Stimulated activated CD8-positive, alpha-beta memory T cell treated with anti-CD3 and anti-CD28 coated beads, Interleukin-7, amount 100 ng/mL, for 24 hours (primary cell): ENCODE results near the gene MESD.

ENCODE experiments used
- DNase-seq: peaks from one replicate; pipeline ENCODE4 v3.0.0-alpha.2; 2020; ENCODE audit warnings: low read depth

MESD gene

DNA sequence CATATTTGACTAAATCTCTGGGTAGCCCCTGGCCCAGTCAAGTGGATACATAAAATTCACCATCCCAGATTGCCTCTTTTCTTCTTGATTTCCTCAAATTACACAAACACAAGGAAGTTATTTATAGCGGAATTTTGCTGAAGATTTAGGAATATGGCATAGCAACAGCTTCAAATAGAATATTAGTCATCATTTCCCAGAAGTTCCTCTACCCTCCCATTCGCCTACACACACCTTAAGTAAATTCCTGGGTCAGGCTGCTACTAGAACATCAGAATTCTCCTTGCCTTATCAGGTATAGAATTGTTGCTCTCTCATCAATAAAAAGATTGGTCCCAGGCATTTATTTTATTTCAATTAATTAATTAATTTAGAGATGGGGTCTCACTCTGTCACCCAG, 31.6 kb downstream of the MESD start:
- no peak for DNase-seq

DNA sequence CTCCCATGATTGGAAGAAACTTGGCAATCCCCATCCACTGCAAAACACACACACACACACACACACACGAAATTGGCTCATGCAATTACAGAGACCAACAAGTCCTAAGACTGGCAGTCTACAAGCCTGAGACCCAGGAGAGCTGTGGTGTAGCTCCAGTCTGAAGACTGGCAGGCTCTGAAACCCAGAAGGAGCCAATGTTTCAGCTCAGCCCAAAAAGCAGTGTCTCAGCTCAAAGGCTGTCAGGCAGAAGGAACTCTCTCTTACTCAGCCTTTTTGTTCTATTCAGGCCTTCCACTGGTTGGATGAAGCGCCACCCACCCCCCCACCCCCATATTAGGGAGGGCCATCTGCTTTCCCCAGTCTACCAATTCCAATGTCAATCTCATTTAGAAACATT, 32.1 kb downstream of the MESD start:
- DNase-seq: no peak

DNA sequence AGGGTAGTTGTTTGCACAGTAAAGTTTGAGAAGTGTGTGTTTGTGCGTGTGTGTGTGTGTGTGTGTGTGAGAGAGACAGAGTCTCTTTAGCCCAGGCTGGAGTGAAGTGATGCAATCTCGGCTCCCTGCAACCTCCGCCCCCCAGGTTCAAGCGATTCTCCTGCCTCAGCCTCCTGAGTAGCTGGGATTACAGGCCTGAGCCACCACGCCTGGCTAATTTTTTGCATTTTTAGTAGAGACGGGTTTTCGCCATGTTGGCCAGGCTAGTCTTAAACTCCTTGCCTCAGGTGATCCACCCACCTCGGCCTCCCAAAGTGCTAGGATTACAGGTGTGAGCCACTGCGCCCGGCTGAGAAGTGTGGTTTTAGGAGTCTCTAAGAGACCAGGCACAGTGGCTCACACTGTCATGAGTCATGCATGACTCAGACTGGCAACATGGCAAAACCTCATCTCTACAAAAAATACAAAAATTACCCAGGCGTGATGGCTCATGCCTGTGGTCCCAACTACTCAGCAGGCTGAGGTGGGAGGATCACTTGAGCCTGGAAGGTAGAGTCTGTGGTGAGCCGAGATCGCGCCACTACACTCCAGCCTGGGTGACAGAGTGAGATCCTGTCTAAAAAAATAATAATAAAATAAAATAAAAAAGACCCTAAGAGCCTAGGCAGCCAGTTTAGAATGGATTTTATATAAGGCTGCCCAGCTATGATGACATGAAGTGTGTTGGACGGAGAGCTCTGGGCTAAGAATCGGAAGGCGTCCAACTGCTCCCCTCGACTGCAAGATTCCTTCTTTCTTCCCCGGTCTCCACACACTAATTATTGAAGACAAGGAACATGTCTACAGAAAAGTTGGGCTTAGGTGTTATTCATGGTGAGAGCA, 33.8 kb downstream of the MESD start:
- DNase-seq: peak; percentile 16

DNA sequence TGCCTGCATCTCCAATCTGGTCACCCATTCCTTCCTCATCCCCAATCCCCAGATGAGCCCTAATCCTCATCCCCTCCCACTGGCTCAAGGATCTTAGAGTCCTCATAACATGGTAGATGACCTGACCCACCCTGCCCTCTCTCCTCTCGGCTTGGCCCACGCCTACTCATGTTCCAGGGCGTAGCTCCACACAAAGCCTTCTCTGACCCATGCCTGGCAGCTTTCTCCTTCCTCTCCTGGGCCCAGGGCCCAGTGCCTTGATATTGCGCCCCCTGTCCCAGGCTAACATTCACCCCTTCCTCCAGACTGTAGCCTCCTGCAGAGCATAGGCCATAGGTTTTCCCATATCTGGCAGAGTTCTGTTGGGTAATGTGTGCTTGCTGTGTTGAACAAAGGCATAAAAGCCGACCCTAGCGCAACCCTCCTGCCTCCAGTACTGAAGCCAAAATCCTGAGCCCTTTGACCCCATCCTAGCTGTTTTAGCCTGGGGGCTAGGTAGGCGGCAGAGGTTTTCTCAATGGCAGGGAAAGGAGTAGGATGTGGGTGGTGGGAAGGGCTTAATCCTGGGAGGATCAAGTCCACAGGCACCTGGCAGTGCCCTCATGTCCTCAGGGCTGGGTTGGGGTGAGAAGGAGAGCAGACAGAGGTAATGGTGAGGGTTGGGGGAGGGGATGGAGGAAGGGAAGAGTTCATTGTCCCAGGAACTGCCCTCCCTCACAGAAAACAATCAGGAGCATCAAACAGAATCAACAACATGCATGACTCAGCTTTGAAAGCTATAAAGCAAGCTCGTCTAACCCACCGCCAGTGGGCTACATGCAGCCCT, 35.5 kb downstream of the MESD start:
- no peak for DNase-seq

DNA sequence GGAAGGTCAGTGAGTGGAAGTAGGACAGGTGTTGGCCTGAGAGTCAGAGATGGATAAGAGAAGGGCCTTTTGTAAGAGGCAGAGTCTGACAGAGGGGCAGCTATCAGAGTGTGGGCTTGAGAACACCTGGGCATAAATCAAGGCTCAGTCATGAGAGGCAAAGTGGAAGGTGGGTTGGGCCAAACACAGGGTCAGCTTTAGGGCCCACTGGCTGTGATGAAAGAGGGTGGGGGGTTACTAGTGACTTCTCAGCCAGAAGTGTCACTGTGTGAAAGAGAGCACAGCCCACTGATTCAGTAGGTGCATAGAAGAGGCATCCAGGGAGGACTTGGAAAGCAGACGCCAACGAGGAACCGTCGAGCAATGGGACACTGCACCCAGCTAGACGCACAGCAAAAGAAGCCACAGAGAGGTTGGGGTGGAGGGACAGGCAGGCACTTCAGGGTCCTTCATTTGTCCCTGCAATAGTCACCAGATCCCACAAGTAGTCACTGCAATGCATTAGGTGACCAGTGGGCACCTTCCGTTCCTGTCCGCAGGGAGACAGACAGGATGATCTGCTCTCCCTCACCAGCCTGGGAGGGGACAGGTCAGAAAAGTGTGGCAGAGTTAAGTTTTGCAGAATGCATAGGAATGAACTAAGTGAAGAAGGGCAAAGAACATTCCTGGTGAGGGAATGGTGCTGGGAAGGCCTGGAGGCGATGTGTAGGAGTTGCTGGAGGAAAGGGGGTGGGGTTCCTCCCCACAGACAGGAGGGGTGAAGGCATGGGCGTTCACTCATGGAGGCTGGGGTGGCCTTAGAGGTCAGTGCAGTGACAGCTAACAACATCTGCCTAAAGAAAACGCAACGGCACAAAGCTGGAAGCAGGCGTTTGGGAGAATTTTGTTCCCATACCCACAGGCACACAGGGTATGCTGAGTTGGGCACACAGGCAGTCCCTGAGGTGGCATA, 36.3 kb downstream of the MESD start:
- DNase-seq: no peak

DNA sequence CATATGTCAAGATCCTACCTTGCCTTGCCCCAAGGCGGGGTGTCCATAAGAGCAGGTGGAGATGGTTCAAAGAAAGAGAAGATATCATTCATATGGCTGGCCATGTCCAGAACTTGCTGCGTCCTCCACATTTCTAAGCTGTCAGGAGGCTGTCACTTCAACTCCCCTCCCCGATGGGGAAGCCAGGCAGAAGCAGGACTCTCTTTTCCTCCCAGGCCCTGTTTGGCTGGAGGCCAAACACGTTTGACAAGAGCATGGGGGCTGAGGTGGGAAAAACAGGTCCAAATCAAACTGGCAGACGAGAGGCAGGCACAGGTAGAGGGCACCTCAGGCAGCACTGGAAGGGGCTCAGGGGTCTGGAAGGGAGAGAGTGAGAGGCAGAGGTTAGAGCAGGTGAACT, 37.7 kb downstream of the MESD start:
- no peak for DNase-seq

DNA sequence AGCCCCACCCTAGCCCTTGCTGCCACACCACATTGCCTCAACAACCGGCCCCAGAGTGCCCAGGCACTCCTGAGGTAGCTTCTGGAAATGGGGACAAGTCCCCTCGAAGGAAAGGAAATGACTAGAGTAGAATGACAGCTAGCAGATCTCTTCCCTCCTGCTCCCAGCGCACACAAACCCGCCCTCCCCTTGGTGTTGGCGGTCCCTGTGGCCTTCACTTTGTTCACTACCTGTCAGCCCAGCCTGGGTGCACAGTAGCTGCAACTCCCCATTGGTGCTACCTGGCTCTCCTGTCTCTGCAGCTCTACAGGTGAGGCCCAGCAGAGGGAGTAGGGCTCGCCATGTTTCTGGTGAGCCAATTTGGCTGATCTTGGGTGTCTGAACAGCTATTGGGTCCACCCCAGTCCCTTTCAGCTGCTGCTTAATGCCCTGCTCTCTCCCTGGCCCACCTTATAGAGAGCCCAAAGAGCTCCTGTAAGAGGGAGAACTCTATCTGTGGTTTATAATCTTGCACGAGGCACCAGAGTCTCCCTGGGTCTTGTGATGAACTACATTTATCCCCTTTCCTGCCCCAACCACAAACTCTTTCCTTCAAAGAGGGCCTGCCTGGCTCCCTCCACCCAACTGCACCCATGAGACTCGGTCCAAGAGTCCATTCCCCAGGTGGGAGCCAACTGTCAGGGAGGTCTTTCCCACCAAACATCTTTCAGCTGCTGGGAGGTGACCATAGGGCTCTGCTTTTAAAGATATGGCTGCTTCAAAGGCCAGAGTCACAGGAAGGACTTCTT, 39.1 kb downstream of the MESD start:
- no peak for DNase-seq

DNA sequence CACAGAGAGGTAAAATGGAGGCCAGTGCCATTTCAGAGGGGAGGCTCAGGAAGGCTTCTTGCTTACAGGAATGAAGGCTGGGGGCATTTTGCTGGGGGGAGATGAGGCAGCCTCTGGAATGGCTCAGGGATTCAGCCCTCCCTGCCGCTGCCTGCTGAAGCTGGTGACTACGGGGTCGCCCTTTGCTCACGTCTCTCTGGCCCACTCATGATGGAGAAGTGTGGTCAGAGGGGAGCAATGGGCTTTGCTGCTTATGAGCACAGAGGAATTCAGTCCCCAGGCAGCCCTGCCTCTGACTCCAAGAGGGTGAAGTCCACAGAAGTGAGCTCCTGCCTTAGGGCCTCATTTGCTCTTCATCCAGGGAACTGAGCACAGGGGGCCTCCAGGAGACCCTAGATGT, 39.9 kb downstream of the MESD start:
- DNase-seq: no peak

DNA sequence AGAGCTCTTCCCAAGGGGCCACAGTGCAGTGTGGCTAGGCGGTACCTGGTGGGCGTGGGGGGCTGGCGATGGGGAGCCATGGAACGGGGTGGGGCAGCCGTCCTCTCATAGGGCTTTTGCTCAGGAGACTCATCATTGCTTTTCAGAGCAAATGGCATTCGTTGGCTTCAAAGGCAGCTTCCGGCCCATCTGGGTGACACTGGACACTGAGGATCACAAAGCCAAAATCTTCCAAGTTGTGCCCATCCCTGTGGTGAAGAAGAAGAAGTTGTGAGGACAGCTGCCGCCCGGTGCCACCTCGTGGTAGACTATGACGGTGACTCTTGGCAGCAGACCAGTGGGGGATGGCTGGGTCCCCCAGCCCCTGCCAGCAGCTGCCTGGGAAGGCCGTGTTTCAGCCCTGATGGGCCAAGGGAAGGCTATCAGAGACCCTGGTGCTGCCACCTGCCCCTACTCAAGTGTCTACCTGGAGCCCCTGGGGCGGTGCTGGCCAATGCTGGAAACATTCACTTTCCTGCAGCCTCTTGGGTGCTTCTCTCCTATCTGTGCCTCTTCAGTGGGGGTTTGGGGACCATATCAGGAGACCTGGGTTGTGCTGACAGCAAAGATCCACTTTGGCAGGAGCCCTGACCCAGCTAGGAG, 40.8 kb downstream of the MESD start:
- no peak for DNase-seq

DNA sequence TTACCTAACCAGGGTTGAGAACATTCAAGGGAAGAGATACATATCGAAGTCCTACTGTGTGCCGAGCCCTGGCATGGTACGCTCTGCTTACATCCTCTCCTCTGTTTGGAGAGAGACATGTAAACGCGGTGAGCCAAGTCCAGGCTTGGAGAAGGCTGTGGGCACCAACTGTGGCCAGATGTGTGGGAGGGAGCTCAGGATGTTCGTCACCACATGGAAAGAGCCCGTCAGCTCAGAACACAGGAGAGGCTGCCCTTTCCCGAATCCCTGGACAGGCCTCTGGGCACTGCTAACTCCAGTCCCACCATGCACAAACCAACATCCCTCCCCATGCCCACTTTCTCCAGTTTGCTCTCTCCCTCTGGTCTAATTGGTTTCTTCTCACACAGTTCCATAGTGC, 43.0 kb downstream of the MESD start:
- no peak for DNase-seq

DNA sequence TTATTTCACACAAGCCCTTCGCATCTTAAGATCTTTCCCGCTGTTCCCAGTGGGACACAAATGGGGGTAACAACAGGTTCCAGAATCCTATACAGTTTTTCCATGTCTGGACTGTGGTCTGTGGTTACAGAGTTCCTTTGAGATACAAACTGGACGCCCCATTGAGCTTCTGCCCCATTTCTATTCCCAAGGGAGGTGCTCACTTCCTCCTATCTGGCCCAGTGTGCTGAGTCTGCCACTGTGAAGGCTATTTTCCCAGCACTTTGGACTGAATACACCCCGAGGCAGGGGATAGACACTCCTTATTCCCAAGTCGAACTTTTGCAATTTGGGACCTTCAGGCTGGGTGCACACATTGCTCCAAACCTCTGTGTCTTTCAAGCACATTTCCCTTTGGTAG, 44.0 kb downstream of the MESD start:
- DNase-seq: no peak

DNA sequence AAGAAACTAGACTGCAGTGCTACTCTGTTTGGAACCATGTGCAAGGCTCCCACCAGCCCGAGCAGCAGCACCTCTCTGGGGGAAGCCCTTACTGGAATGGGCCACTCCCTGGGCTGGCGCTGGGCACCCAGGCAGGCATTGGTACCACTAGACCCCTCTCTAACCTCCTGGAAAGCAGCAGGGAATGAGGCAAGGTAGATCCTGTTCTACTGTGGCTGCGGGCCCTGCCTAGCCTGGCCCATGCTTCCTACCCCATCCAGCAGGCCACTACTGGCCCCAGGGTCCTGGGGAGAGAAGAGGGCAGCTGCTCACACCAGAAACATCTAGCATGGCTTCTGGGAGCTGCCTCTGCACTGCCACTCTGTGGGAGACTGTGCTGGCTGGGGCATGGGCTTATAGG, 44.8 kb downstream of the MESD start:
- no peak for DNase-seq

DNA sequence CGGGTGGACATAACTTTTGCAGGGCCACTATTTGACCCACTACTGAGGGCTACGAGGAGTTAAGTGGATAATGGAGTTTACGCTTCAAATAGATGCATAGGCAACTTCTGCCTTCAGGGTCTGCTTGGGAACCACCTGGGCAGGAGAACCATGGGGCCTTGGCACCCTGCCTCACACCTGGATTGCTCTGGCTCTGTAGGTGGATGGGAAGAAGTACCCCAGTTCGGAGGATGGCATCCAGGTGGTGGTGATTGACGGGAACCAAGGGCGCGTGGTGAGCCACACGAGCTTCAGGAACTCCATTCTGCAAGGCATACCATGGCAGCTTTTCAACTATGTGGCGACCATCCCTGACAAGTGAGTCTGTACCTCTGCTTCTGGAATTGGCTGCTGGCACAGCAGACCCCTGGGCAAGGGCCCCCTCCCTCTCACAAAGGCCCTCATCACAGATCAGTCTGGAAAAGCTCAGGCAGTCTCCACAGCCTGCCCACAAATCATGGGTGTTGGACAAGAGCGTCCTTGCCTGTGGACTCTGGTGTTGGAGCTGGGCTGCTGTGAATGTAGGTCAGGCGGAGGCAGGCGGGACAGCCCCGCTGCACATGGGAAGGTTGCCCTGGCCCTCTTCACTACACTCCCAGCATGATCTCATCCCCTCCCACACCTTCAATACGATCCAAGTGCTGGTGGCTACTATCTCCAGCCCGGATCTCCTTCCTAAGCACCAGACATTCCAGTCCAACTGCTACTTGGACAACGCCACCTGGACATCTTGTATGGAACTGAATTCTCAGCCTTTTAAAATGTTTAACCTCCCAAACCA, 46.7 kb downstream of the MESD start:
- no peak for DNase-seq

DNA sequence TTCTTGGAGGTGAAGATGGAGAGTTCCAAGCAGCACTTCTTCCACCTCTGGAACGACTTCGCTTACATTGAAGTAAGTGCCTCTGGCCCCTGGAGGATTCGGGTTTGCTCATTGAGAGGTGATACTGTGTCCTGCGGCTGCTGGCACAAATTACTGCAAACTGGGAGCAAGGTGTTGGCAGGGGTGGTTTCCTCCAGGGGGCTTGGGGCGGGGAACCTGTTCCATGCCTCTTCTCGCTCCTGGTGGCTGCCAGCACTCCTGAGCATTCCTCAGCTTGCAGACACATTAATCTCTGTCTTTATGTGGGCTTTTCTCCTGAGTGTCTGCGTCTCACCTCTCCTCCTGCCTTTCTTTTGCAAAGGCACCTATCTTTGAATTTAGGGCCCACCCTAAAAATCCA, 47.4 kb downstream of the MESD start:
- no peak for DNase-seq

DNA sequence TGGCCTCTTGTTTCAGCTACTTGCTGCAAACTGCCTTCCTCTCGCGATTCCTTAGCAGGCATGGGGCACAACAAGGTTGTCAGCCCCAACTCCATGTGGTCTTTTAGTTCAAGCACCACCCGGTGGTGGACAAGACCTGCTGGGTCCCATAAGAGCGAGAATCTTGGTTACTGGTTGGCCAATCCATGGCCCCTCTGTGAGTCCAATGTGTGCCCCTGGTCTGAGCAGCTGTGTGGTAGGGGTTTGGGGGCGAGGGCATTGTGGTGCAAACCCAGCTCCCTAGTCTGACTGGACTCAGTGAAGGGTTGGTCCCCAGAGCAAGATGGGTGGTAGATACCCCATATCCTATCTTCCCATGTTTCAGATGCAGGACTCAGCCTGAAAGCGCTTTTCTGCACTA, 48.8 kb downstream of the MESD start:
- no peak for DNase-seq

DNA sequence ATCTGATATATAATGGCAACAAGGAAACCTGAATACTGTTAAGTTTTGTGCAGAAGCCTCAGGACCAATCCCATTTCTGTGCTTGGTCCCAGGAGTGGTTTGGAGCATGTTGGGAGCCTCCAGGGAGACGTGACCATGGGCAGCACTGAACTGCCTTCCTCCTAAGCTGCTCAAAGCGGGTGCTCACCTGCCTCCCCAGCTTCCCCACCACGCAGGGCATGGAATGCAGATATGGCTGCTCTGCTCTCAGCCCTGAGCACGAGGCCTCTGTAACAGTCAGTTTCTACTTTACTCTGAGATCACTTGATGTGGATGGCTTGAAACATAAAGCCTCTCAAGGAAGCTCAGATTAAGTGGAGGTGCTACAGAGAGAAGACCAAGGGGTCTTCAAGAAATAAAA, 49.3 kb downstream of the MESD start:
- DNase-seq: no peak

DNA sequence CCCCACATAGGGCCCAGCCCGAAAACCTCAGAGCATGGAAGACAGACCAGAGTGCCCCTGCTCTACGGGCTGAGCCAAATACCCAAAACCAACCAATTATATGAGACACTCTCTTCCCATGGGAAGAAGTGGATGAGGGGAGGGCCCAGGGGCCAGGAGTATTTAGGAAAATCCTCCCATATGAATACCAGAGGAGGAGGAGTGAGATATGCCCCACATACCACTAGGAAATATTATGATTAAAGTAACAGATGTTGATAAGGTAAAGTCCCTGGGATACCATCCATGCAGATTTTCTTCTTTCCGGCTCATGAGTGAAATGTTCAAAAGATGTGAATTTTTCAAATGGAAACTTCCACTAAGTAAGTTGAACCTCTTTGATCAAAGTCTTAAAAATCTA, 50.4 kb downstream of the MESD start:
- no peak for DNase-seq

DNA sequence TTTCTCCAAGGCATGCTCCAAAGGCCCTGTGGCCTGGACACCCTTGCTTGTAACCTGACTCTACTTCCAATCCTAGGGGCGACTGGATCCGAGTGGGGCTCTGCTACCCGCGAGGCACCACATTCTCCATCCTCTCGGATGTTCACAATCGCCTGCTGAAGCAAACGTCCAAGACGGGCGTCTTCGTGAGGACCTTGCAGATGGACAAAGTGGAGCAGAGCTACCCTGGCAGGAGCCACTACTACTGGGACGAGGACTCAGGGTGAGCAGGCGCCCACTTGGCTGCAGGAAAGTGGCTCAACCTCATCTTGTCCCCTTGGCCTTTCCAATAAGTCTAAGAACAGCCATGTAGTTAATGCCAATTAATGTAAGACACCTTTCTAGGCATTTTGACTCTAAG, 51.9 kb downstream of the MESD start:
- no peak for DNase-seq

DNA sequence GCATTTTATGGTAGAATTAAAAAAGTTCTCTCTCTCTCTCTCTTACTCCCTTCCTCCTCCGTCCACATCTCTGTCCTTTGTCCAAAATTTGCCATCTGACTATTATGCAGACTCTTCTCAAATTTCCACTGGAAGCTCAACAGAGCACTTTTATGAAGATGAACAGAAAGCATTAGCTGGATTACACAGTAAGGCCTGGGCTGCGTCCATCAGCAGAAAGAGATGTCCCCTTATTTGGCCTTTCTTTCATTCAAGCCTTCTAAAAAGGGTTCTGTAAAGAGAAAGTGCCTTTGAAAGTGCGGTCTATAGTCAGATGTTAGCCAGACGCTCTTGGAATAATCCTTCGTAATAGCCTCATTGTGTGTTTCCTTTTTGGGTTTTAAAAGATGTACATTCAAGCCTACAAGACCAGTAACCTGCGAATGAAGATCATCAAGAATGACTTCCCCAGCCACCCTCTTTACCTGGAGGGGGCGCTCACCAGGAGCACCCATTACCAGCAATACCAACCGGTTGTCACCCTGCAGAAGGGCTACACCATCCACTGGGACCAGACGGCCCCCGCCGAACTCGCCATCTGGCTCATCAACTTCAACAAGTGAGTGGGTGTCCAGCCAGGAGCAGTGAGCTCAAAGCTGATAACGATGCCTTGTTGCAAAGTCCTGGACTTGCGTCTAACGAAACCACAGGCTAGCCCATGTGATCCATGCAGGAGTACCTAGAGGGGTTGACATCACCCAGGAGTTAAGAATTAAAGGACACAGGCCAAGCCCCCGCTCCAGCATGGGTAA, 53.1 kb downstream of the MESD start:
- DNase-seq: no peak
